IMR-90 (cell line): ENCODE results near the gene ARHGAP24.

Experiments
- MAFK ChIP-seq: IDR thresholded peaks from 2 replicates; pipeline ENCODE4 v1.6.1; 2012; ENCODE audit warnings: low read depth, low read length, improper control_type of control experiment
- MAZ ChIP-seq: IDR thresholded peaks from 2 replicates; pipeline ENCODE4 v1.6.1; 2012; ENCODE audit warnings: low read depth, mild to moderate bottlenecking, low read length, improper control_type of control experiment, moderate library complexity, borderline replicate concordance

DNA sequence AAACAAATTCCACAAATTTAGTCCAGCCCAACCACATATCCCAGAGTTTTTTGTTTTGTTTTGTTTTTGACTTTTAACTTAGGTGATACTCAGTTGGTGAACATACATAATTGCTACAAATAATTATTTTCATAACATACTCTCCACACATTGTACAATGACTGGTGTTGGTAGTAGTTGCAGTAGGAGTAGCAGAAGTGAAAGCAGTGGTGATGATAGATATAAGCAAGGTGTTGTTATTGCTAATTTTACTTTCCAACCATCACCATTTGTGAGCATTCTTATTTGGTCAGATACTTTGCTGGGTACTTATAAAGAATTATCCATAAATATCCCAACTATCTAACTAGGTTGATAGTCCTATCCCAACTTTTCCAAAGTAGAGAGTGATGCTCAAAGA, 47.3 kb downstream of the ARHGAP24 start:
- TF ChIP-seq MAZ (no peak), MAFK (no peak)
